Measurements from ENCODE around the gene FAM222B.

DNA sequence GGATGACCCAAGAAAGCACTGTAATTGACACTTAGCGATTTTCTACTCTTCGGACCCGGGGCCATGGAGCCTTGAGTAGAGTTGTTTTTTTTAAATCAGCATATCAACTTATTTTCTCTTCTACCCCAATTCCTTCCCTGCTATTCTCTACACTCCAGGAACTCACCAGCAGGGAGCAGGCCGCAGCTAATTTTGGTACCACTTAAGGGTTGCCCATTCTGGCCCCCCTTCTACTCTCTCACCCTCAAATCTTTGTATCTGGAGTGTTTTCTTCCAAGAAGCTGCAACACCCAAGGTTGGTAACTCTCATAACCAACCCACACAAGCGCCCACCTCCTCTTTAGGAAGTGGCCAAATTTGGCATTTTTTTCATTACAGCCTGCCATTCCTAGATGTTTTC lies 6.7 kb upstream of the FAM222B start:
- TF ChIP-seq CTCF (IDR thresholded peaks at IDR 0.05) = peak in 1 of 12 donors; percentile 13
- TF ChIP-seq POLR2A (IDR thresholded peaks at IDR 0.05) = no peak

Data from heart left ventricle (tissue), 13 donors.